ENCODE data around the gene RPUSD2.
"Not testable (repeated sequence)": the region's sequence is repeated elsewhere in the genome, so short reads cannot be mapped to it uniquely, and the experiment has no call there.

The RPUSD2 gene

DNA sequence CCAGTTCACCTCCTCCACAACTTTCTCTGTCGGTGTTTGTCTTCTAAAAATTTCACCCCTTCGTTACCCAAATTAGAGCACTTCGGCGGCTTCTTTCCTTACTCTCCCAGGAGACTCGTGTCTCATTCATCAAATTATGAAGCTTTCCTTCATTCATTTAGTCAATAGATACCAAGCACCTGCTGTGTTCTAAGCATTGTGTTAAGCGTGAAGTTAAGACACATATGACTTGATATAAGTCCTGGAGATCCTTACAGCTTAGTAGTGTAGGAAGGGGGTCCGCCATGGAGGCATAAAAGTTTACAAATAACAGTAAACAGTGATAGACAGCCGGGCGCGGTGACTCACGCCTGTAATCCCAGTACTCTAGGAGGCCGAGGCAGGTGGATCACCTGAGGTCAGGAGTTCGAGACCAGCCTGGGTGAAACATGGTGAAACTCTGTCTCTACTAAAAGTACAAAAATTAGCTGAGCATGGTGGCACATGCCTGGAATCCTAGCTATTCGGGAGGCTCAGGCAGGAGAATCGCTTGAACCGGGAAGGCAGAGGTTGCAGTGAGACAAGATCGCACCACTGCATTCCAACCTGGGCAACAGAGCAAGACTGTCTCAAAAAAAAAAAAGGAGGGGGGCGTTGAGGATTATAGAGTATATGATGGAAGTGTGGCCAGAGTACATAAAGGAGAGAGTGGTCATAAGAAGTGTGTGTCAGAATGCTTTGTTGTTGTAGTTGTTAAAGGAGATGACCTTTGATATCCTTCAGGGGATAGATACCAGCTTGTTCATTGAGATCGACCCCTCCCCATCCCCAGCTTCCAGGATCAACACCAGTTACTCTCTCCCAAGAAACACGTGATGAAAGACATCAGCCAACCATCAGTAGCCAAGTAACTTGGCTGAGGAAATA, 3.5 kb upstream of the RPUSD2 start:
- no peak for DNase-seq

DNA sequence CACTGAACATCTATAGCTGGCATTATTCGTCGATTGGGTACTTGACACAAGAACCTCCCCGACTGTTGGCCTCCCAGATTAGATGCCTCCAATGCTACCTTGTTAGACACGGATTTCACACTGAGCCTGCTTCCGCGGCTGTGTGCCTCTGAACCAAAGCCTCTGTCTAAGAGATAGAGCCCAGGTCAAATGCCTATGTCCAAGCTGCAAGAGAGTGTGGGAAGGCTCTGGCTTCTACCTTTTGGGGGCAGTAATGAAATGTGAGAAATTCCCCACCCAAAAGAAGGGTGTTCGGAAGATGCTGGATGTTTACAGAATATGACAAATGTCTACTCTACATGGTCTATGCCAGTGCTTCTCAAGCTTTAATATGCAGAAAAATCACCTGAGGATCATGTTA, 2.0 kb upstream of the RPUSD2 start:
- DNase-seq, result no peak

DNA sequence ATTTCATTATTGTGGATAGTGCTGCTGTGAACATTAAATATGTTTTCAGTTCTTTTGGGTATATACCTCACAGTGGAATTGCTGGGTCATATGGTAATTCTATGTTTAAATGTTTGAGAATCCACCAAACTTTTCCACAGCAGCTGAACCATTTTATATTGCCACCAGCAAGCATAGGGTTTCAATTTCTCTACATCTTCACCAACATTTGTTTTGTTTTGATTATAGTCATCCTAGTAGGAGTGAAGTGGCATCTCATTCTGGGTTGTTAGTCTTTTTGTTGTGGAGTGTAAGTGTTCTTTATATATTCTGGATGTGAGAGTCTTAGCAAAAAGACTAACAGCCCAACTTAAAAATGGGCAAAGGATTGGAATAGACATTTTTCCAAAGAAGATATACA, 6.0 kb downstream of the RPUSD2 start:
- DNase-seq, result no peak

DNA sequence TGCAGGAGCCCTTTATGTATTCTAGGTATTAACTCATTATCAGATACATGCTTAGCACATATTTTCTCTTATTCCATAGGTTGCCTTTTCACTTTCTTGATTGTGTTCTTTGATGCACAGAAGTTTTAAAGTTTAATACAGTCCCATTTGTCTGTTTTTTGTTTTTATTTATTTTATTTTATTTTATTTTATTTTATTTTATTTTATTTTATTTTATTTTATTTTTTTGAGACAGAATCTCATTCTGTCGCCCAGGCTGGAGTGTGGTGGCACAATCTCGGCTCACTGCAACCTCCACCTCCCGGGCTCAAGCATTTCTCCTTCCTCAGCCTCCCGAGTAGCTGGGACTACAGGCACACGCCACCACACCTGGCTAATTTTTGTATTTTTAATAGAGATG, 7.8 kb downstream of the RPUSD2 start:
- DNase-seq, result not testable (repeated sequence)

DNA sequence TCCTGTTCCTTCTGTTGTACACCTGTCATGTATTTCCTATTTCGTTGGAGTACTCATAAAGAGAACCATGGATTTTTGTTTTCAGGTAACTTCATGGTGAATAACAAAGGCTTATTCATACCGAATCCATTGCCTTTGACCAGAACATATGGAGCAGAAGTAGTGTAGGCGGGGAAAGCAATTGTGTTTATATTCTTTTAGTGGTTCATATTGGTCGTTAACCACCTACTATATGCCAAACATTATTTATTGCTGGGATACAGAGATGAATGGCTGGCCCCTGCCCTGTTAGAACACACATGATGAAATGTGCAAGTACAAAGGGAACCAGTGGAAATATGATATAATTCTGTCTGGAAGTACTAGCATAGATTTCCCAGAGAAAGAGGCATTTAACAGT, 9.8 kb downstream of the RPUSD2 start:
- no peak for DNase-seq

DNA sequence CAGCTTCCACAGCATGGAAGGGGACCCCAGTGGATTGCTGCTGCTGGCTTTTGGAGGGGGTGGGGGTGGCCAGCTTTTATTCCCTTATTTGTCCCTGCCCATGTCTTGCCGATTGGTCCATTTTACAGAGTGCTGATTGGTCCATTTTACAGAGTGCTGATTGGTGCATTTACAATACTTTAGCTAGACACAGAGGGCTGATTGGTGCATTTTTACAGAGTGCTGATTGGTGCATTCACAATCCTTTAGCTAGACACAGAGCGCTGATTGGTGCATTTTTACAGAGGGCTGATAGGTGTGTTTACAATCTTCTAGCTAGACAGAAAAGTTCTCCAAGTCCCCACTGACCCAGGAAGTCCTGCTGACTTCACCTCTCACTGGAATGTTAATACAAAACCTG, 12.7 kb downstream of the RPUSD2 start:
- DNase-seq, result not testable (repeated sequence)

DNA sequence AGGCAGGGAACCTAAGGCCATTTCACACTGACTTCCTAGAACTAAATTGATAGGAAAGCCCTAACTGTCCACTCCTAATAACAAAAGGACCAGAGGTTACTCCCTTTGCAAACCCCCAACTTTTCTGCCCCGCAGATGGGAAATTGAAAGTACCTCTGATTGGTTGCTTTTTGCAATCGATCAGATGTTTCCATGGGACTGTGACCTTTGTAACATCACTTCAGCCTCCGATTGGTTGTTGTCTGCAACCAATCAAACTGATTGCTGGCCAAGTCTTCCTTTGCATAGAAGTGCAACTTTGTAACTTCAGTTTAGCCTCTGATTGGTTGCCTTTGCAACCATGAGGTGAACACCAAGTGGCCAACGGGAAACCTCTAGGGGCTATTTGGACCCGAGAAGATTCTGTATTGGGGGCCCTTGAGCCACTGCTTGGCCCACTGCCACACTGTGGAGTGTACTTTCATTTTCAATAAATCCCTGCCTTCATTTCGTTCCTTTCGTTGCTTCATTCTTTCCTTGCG, 13.7 kb downstream of the RPUSD2 start:
- DNase-seq, result no peak

DNA sequence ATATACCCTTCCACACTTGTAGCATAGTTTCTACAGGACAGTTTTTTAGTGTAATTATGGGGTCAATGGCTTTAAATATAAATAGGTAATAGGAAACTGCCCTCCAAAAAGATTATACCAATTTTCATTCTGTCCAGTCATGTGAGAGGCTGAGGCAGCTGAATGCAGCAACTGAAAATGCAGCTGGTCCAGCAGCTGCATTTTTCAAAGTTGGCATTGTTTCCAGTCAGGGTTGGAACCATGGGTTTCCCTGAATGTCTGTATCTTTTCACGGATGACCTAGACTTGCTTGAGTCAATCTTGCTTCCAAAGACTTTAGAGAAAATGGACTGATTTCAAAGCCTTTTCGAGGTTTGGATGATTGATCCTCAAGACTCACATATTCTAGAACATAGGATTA, 15.1 kb downstream of the RPUSD2 start:
- DNase-seq, result no peak

DNA sequence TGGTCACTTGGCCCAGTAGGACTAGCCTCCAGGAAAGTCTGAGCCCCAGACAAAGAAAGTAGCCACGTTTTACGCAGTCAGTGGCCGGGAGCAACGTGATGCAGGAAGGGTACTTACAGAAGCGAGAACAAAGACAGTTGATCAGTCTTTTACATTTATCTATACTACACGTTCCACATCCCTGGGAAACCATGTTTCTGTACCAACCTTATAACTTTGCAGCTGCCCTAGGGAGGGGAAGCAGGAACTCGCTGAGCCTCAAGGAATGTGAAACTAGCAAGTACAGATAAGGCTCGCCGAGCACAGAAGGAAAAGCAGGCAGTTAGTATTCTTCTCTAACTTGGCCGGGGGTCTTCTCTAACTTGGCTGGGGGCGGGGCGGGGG, 21.6 kb downstream of the RPUSD2 start:
- DNase-seq, result no peak

DNA sequence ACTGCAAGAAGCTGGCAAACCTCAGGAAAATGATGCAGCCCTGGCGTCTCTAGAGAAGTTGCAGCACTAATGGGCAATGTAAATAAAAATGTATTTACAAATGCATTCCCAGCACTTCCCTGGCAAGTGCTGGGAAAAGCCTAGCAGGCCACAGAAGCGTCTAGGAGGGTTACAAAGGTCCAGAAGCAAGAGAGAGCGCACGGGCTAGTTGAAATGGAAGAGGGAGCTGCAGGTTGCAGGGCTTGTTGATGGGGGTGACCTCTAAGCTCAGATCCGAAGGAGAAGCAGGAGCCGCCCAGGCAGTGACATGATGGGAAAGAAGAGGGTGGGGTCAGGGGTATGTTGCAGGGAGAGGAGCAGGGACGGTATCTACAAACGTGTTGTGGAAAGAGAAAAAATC, 22.3 kb downstream of the RPUSD2 start:
- no peak for DNase-seq

DNA sequence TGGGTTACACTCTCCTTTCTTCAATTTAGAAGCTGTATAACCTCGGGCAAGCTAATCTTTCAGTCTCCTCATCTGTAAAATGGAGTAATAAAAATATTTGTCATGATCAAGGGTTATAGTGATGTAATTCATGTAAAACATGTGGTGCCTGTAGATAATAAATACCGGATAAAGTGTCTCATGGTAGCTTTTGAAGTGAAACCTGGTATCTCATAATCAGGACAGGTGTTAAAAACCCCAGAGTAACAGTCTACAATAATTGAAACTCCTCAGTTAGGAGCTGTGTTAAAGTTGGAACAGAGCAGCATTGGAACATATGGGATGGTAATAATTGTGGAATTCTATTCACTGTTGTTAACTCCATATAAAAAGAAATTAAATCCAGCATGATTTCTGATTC, 24.1 kb downstream of the RPUSD2 start:
- no peak for DNase-seq

DNA sequence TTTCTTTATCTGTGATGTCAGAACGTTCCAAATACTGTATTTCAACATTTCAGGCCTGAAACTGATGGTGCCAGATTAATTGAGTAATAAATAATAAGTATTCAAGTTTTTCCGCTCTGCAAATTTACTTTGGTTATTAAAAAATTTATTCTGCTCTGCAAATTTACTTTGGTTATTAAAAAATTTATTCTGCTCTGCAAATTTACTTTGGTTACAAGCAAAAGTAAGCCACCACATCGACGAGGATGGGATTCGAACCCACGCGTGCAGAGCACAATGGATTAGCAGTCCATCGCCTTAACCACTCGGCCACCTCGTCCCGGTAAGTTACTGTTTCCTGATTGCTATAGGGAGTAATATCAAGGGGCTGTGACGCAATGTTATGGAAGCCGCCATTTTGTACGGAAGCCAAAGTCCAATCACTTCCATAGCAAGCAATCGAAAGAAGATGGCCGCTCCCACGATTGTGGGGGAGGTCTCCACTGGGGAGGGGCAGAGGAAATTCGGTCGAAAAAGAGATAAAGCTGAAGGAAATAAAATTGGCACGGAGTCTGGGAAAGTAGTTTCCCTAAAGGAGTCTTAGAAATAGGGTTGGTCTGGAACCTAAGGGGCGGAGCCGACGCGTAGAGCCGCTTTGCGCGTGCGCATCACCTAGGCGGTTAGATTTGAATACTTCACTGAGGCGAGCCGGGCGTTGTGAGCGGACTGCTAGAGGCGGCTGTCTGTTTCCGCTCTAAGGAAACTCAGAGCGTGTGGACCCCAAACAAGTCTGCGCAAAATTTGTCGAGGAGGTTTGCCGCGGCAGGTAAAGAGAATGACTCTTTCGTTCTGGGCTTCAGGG, 24.7 kb downstream of the RPUSD2 start, which contains the start of gene KNL1:
KNL1 (plus strand) TSS at position 662 of the 841 bp plus-strand sequence. CDS start 8,683 bp downstream, outside the sequence.
- DNase-seq, result peak; percentile 93

DNA sequence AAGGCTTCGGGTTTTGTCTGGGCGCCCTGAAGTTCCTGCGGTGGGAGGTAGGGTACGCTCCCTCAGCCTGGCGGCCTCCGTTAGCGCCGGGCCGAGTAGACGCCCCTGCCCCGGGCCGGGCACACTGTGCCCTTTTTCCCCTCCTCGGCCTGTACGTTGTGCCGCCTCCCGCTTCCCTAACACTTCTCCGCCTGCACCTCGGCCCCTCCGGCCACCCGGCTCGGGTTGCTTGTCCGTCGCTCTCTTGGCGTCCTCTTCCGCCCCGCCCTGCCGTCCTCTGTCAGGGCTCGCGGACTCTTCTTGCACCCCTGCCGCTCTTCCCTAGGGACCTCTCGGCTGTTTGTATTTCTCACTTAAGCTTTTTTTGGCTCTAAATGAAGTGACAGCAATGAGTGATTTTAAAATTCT, 25.3 kb downstream of the RPUSD2 start:
- DNase-seq, result peak; percentile 48

DNA sequence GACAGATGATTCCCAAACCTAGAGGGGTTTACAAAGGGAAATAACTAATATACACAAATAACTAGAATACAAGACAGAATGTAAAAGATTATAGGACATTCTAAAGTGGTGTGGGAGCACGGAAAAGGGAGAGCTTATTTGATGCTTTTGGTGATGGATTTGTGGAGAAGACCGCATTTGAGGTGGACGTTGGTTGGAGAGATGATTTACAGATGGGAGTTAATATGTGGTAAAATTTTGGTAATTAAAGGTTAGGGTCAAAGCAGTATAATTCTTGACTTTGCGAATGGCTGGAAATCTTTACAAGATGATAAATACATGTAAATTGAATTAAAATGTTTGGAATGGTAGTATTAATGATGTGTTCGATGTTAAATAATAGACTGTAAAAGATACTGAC, 26.1 kb downstream of the RPUSD2 start:
- no peak for DNase-seq

DNA sequence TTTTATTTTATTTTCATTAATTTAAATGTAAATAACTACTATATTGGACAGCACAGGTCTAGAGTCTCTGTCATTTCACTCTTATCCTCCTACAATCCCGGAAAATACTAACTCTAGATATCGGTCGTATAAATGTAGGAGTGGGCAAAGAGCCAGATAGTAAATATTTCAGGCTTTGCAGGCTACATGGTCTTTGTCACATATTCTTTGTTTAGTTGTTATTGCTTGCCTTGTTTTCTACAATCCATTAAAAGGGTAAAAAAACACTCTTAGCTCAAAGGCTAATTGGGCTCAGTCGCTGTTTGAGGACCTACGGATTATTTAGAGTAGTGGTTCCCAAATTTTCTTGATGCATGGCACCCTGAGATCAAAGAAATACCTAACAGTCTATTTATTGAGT, 26.7 kb downstream of the RPUSD2 start:
- DNase-seq, result no peak

DNA sequence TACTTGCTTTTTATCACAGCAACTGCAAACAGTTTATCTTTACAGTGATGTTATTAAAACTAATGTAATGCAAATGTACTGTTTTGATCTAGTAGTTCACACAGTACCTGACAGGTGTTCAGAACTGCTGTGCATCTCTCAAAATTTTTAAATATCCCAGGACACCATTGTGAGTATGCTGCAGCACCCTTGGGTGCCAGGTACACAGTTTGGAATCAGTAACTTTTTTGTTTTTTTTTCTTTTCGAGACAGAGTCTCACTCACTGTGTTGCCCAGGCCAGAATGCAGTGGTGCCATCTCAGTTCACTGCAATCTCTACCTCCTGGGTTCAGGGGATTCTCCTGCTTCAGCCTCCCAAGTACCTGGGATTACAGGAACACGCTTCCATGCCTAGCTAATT, 27.9 kb downstream of the RPUSD2 start:
- DNase-seq, result no peak

DNA sequence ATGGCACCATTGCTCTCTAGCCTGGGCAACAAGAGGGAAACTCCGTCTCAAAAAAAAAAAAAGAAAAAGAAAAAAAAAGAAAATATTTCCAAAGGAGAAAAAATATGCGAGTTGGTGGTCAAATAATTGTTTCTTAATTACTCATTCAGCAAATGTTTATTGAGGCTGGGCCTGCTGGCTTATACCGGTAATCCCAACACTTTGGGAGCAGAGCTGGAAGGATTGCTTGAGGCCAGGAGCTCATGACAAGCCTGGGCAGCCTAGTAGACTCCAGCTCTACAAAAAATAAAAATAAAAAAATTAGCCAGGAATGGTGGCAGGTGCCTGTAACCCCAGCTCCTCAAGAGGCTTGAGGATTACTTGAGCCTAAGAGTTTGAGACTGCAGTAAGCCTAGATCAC, 29.0 kb downstream of the RPUSD2 start:
- DNase-seq, result no peak

DNA sequence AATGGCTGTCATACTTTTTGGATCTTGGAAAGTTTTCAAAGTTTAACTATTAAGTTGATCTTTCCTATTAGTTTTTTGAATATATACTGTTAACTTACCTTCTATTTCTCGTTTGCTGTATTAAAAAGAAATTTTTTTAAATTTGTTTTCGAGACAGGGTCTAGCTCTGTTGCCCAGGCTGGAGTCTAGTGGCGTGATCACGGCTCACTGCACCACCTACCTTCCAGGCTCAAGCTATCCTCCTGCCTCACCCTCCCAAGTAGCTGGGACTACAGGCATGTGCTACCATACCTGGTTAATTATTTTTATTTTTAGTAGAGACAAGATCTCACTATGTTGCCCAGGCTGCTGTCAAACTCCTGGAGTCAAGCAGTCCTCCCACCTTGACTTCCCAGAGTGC, 29.6 kb downstream of the RPUSD2 start:
- DNase-seq, result no peak

DNA sequence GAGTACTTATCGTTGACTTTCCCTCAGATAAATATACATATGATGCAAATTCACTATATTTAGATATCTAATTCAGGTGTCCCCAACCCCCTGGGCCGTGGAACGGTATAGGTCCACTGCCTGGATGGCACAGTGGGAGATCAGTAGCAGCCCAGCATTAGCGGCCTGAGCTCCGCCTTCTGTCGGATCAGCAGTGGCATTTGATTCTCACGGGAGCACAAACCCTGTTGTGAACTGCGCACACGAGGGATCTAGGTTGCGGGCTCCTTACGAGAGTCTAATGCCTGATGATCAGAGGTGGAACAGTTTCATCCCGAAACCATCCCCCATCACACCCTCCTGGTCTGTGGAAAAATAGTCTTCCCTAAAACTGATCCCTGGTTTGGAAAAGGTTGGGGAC, 31.9 kb downstream of the RPUSD2 start:
- DNase-seq, result no peak

DNA sequence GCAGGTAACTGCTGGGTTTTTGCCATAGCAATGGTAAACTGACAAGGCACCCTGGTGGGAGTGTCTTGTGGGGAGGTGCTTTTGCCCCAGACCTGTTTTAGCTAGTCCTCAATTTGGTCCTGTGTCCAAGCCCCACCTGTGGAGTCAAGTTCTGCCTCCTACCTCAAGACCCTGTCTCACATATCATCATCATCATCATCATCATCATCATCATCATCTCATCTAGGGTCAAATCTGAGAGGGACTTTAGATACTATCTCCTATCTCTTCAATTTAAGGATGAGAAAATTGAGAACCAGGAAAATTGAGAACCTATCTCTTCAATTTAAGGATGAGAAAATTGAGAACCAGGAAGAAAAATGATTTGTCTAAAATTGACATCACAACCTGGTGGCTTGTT, 34.8 kb downstream of the RPUSD2 start:
- DNase-seq, result no peak

DNA sequence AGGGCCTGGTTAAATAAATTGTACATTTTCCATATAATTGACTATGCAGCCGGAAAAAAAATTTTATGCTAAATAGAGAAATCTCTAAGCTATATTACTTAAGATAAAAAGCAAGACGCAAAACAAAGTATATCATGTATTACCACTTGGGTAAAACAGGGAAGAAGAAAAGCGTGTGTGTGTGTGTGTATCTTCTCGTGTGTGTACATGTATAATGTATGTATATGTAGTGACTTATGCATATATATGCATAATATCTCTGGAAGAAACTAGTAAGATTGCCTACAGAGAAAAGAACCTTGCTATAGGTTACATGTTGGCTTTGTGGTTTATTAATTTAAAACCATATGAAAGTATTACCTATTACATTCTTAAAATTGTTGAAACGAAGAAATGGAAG, 44.0 kb downstream of the RPUSD2 start:
- no peak for DNase-seq

DNA sequence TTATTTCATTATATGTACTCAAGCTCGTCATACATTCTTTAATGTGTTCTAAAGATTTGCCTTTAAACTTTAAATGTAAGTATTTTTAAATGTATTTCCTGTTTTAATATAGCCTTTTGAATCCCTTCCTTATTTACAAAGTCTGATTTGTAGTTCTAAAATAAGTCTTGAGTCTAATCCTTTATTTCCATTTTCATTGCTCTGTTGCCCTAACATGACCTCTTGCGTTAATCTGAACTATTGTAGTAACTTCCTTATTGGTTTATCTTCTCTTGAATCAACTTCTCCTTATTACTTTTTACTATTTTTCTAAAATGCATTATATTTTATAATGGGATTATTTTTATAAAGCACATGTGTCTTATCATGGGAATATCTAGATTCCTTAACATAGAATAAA, 48.9 kb downstream of the RPUSD2 start:
- DNase-seq, result no peak

DNA sequence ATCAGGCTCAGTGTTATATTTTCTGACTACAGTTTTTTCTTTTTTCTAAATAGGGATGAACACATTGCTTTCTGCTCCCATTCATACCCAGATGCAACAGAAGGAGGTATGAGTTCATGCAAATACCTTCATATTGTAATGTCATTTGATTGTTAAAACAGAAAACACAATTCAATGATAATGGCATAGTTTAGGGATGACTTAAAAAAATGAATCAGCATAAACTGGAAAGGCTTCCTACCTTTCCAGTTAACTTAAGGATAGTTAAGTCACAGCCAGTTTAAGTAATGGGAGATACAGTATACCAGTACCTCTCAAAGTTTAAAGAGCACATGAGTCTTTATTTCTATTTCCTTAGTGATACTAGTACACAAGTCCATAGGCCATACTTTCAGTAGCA, 49.8 kb downstream of the RPUSD2 start:
- no peak for DNase-seq

DNA sequence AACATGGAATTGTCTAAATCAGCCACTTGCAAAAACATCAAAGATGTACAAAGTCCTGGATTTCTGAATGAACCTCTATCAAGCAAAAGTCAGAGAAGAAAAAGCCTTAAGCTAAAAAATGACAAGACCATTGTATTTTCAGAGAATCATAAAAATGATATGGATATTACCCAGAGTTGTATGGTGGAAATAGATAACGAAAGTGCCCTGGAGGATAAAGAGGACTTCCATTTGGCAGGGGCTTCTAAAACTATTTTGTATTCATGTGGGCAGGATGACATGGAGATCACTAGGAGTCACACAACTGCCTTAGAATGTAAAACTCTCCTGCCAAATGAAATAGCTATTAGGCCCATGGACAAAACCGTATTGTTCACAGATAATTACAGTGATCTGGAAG, 54.3 kb downstream of the RPUSD2 start:
- DNase-seq, result no peak
